ENCODE results near the gene TRMO. TPM values are rescaled to one million over a fixed set of nuclear protein-coding genes. Genes with fewer than 3 reads are reported as not detected.

The TRMO gene
- total and polyA plus RNA-seq, 9 of the 15 experiments (the other 6 are each of a cell fraction or from before 2014, with no cell fraction given), result 5.6 to 22.4 (median 16.2) TPM

DNA sequence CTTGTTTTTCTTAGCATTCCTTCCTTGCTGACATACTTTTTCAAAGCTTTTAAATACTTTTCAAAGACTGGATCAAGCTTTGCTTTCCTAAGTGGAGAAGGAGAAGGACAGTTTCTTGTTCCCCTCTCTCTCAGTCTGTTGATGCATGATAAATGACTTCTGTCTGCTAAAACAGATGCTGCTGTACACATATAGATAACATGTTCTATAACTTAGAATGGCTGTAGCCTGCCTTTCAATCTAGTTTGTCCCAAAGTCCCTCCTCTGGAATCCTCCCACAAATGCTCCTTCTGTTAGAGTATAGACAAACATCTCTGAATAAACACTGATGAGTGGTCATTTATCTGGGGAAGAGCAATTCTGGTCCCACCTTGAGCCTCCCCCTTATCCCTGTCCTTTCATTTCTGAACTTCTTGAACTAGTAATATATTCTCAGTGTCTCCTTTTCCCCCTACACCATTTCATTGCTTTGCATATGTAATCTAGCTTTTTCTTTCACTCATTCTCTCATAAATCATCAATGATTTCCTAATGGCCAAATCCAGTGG is 21.1 kb upstream of the TRMO start (continued):
- TF ChIP-seq SMARCB1 (IDR thresholded peaks at IDR 0.05; ENCODE audit: insufficient read length, low read depth) (peak; percentile 52), TFAM (CRISPR knock-in tag; conservative IDR thresholded peaks at IDR 0.05) (no peak), NFE2 (IDR thresholded peaks at IDR 0.05; ENCODE audit: low read depth) (peak; percentile 53), MAZ (CRISPR knock-in tag; conservative IDR thresholded peaks at IDR 0.05 in 1 of 2, IDR thresholded peaks at IDR 0.05 in 1 of 2) (peak; percentile 19 to 48; a peak in 2 of 4 replicates), ZNF431 (CRISPR knock-in tag; IDR thresholded peaks at IDR 0.05) (no peak), TBP (optimal IDR thresholded peaks at IDR 0.05; ENCODE audit: low read depth, low read length) (peak; percentile 26), RAD51 (IDR thresholded peaks at IDR 0.05; ENCODE audit: borderline replicate concordance, low read depth) (no peak; the same call in 1 of the 2 replicates), ARID1B (IDR thresholded peaks at IDR 0.05) (peak; percentile 99)
- TF ChIP-seq, protein P1, sequence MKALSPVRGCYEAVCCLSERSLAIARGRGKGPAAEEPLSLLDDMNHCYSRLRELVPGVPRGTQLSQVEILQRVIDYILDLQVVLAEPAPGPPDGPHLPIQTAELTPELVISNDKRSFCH (CRISPR knock-in tag; IDR thresholded peaks at IDR 0.05), result no peak
- TF ChIP-seq, protein P1 (tag; IDR thresholded peaks at IDR 0.05), result peak; percentile 11; the same call in 1 of the 2 replicates
- TF ChIP-seq, protein P2, sequence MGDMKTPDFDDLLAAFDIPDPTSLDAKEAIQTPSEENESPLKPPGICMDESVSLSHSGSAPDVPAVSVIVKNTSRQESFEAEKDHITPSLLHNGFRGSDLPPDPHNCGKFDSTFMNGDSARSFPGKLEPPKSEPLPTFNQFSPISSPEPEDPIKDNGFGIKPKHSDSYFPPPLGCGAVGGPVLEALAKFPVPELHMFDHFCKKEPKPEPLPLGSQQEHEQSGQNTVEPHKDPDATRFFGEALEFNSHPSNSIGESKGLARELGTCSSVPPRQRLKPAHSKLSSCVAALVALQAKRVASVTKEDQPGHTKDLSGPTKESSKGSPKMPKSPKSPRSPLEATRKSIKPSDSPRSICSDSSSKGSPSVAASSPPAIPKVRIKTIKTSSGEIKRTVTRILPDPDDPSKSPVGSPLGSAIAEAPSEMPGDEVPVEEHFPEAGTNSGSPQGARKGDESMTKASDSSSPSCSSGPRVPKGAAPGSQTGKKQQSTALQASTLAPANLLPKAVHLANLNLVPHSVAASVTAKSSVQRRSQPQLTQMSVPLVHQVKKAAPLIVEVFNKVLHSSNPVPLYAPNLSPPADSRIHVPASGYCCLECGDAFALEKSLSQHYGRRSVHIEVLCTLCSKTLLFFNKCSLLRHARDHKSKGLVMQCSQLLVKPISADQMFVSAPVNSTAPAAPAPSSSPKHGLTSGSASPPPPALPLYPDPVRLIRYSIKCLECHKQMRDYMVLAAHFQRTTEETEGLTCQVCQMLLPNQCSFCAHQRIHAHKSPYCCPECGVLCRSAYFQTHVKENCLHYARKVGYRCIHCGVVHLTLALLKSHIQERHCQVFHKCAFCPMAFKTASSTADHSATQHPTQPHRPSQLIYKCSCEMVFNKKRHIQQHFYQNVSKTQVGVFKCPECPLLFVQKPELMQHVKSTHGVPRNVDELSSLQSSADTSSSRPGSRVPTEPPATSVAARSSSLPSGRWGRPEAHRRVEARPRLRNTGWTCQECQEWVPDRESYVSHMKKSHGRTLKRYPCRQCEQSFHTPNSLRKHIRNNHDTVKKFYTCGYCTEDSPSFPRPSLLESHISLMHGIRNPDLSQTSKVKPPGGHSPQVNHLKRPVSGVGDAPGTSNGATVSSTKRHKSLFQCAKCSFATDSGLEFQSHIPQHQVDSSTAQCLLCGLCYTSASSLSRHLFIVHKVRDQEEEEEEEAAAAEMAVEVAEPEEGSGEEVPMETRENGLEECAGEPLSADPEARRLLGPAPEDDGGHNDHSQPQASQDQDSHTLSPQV (IDR thresholded peaks at IDR 0.05), result peak; percentile 80
- TF ChIP-seq, protein P3, sequence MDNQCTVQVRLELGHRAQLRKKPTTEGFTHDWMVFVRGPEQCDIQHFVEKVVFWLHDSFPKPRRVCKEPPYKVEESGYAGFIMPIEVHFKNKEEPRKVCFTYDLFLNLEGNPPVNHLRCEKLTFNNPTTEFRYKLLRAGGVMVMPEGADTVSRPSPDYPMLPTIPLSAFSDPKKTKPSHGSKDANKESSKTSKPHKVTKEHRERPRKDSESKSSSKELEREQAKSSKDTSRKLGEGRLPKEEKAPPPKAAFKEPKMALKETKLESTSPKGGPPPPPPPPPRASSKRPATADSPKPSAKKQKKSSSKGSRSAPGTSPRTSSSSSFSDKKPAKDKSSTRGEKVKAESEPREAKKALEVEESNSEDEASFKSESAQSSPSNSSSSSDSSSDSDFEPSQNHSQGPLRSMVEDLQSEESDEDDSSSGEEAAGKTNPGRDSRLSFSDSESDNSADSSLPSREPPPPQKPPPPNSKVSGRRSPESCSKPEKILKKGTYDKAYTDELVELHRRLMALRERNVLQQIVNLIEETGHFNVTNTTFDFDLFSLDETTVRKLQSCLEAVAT (IDR thresholded peaks at IDR 0.05), result peak in 1 of 2 experiments; percentile 35; a peak in 2 of 4 replicates
- TF ChIP-seq, protein P4, sequence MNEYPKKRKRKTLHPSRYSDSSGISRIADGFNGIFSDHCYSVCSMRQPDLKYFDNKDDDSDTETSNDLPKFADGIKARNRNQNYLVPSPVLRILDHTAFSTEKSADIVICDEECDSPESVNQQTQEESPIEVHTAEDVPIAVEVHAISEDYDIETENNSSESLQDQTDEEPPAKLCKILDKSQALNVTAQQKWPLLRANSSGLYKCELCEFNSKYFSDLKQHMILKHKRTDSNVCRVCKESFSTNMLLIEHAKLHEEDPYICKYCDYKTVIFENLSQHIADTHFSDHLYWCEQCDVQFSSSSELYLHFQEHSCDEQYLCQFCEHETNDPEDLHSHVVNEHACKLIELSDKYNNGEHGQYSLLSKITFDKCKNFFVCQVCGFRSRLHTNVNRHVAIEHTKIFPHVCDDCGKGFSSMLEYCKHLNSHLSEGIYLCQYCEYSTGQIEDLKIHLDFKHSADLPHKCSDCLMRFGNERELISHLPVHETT (CRISPR knock-in tag; conservative IDR thresholded peaks at IDR 0.05 in 1 of 2, IDR thresholded peaks at IDR 0.05 in 1 of 2), result peak in 1 of 2 experiments; percentile 52; a peak in 1 of 4 replicates
